Natural killer cell (primary cell): ENCODE results near the gene FMN1. TPM values are rescaled to one million over a fixed set of nuclear protein-coding genes. Genes with fewer than 3 reads are reported as not detected.

Experiments used
- ATAC-seq, 3 donors: fragments of 150-1000 bp in 2 of 3; fragments of 200-7000 bp in 1 of 3; cut with Tn5 transposase; 1 replicate in 1 of 3; 2 replicates in 2 of 3; pipeline ENCODE4 v1.10.0; 2021; ENCODE audit warnings: mild to moderate bottlenecking in 2 of 3, moderate library complexity in 2 of 3
- DNase-seq, 2 donors: peaks; one replicate each; pipeline versions ENCODE4 v3.0.0 to v3.0.0-alpha.2; 2013 to 2021; ENCODE audit warnings: mixed read lengths in 1 of 2
- H3K27ac ChIP-seq: one replicate; pipeline ENCODE4 v1.5.1; 2013; ENCODE audit warnings: mild to moderate bottlenecking, low read length
- H3K27me3 ChIP-seq: one replicate; pipeline ENCODE4 v1.6.1; 2013; ENCODE audit warnings: low read length; ENCODE audit not compliant: control insufficient read depth, insufficient read depth
- H3K36me3 ChIP-seq: one replicate; pipeline ENCODE4 v1.6.1; 2013; ENCODE audit warnings: low read length; ENCODE audit not compliant: control insufficient read depth, insufficient read depth
- H3K4me1 ChIP-seq: one replicate; pipeline ENCODE4 v1.6.1; 2013; ENCODE audit warnings: low read length; ENCODE audit not compliant: control insufficient read depth, insufficient read depth
- H3K4me3 ChIP-seq: one replicate; pipeline ENCODE4 v1.5.1; 2013; ENCODE audit warnings: low read length
- H3K9me3 ChIP-seq: one replicate; pipeline ENCODE4 v1.6.1; 2013; ENCODE audit warnings: low read length; ENCODE audit not compliant: control insufficient read depth, insufficient read depth
- H3K27ac Mint-ChIP-seq, 2 donors: one replicate each; pipeline ENCODE4 v1.8.0; 2022; ENCODE audit warnings: mild to moderate bottlenecking in 2 of 2, mixed read lengths in 2 of 2, moderate library complexity in 1 of 2
- H3K27me3 Mint-ChIP-seq, 2 donors: one replicate each; pipeline ENCODE4 v1.8.0; 2022; ENCODE audit warnings: low read depth in 2 of 2, mixed read lengths in 2 of 2
- H3K36me3 Mint-ChIP-seq: one replicate; pipeline ENCODE4 v1.8.0; 2022; ENCODE audit warnings: mixed read lengths
- H3K4me1 Mint-ChIP-seq, 2 donors: one replicate each; pipeline ENCODE4 v1.8.0; 2022; ENCODE audit warnings: mixed read lengths in 2 of 2
- H3K4me3 Mint-ChIP-seq: one replicate; pipeline ENCODE4 v1.8.0; 2022; ENCODE audit warnings: mild to moderate bottlenecking, moderate library complexity, mixed read lengths
- H3K9me3 Mint-ChIP-seq, 2 donors: one replicate each; pipeline ENCODE4 v1.8.0; 2022; ENCODE audit warnings: mixed read lengths in 2 of 2
- WGBS: methylation state at CpG from one replicate; pipeline ENCODE4 v1.1.7; 2013; ENCODE audit warnings: missing lambda C conversion rate; ENCODE audit not compliant: insufficient coverage; 5-methylcytosine and 5-hydroxymethylcytosine counted together
- intact Hi-C: fragments of 100-400 bp; cut with micrococcal nuclease; formaldehyde crosslinking; loops from one replicate; pipeline ENCODE4 v1.14.2; 2022
- total RNA-seq, 4 donors: library from RNA; stranded (reverse); fragments of 120-200 nt in 1 of 4; gene quantifications; one replicate each; pipeline versions ENCODE4 v1.2.3 to v1.2.4, GENCODE V29; 2013 to 2022
- TF ChIP-seq, protein P1 (sequence below): fragments of 200-600 bp; IDR thresholded peaks from one replicate; pipeline ENCODE4 v1.8.0; 2022; ENCODE audit warnings: antibody characterized with exemption

The FMN1 gene
- total RNA-seq, 3 donors from 2014 or later (not counting 1 experiment from before 2014, with no cell fraction given), result 2.0 to 19.2 (median 2.2) TPM

DNA sequence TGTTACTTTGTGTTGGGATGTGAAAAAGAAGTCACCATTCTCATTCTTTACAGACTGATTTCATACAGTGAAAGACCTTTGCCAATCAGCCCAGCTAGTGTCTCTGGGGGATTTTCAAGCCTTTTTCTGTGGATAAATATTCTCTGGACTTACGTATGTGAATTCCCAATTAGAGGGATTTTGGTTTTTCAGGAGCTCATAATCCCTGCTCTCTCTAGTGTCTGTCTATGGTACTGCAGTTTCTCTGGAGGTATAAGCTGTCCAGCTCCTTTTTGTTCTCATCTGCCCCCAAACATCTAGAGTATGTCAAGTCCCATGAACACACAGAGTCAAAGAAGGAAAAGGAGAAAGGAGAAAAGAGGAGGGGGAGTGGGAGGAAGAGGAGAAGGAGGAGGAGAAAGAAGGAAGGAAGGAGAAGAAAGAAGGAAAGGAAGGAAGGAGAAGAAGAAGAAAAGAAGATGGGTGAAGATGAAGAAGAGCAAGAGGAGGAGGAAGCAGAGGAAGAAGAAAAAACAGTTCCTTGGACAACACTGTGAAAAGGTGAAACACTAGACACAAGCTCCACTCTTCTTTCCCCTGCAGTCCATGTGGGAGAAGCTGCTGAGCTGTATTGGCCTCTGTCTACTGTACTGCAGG is 258.1 kb downstream of the FMN1 start:
- Mint-ChIP-seq H3K36me3 (peaks cover 5% of the 10 kb centered on the region), H3K4me1 (no peaks in the 10 kb centered on the region), H3K9me3 (no peaks in the 10 kb centered on the region), H3K27ac (no peak overlapping the region), H3K4me3 (no peak overlapping the region), H3K27me3 (peaks cover 15 to 33% of the 10 kb centered on the region in 2 donors)
- no peak for DNase-seq
- no peak for ATAC-seq
- intact Hi-C loops, result no loop called here
- Histone ChIP-seq H3K9me3 (peaks cover 4% of the 10 kb centered on the region), H3K27ac (no peak overlapping the region), H3K4me1 (no peaks in the 10 kb centered on the region), H3K36me3 (no peaks in the 10 kb centered on the region), H3K27me3 (peaks cover 3% of the 10 kb centered on the region), H3K4me3 (no peak overlapping the region)
- 71% methylated on average over 1 of the region's 1 CpG for WGBS
- TF ChIP-seq, protein P1, sequence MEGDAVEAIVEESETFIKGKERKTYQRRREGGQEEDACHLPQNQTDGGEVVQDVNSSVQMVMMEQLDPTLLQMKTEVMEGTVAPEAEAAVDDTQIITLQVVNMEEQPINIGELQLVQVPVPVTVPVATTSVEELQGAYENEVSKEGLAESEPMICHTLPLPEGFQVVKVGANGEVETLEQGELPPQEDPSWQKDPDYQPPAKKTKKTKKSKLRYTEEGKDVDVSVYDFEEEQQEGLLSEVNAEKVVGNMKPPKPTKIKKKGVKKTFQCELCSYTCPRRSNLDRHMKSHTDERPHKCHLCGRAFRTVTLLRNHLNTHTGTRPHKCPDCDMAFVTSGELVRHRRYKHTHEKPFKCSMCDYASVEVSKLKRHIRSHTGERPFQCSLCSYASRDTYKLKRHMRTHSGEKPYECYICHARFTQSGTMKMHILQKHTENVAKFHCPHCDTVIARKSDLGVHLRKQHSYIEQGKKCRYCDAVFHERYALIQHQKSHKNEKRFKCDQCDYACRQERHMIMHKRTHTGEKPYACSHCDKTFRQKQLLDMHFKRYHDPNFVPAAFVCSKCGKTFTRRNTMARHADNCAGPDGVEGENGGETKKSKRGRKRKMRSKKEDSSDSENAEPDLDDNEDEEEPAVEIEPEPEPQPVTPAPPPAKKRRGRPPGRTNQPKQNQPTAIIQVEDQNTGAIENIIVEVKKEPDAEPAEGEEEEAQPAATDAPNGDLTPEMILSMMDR, result no peak

DNA sequence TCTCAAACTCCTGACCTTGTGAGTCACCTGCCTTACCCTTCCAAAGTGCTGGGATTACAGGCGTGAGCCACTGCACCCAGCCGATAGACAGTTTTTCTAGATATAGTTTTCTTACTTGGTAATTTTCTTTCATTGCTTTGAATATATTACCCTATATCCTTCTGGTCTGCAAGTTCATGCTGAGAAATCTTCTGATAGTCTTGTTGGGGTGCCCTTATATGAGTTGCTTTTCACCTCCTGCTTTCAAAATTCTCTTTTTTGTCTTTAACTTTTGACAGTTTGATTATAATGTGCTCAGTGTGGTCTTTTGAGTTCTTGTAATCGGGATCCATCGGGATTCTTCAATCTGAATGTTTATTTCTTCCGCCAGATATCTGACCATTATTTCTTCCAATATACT is 259.4 kb downstream of the FMN1 start:
- H3K4me3 Mint-ChIP-seq, result no peak overlapping the region

GRCh38 chr15:32933236-32933635 is 261.3 kb downstream of the FMN1 start:
- no peak for DNase-seq
- H3K27ac ChIP-seq, result no peak overlapping the region
- Mint-ChIP-seq H3K27ac (no peak overlapping the region), H3K4me3 (no peak overlapping the region), H3K36me3 (peaks cover 5% of the 10 kb centered on the region), H3K9me3 (peaks cover 0 to 2% of the 10 kb centered on the region in 2 donors), H3K4me1 (no peaks in the 10 kb centered on the region), H3K27me3 (peaks cover 15 to 43% of the 10 kb centered on the region in 2 donors)
- TF ChIP-seq, protein P1, result no peak
- peaks cover 4% of the 10 kb centered on the region for H3K9me3 ChIP-seq
- intact Hi-C loops, result no loop called here
- 90% methylated on average over 1 of the region's 1 CpG for WGBS
- no peaks in the 10 kb centered on the region for H3K4me1 ChIP-seq
- H3K36me3 ChIP-seq, result no peaks in the 10 kb centered on the region
- no peaks in the 10 kb centered on the region for H3K27me3 ChIP-seq
- no peak for ATAC-seq
- H3K4me3 ChIP-seq, result no peak overlapping the region

More for the DNA sequence above, 259.4 kb downstream of the FMN1 start:
- Mint-ChIP-seq H3K27me3 (peaks cover 15 to 43% of the 10 kb centered on the region in 2 donors), H3K9me3 (no peaks in the 10 kb centered on the region), H3K4me1 (no peaks in the 10 kb centered on the region), H3K36me3 (peaks cover 5% of the 10 kb centered on the region), H3K27ac (no peak overlapping the region)
- intact Hi-C loops, result no loop called here
- H3K4me3 ChIP-seq, result no peak overlapping the region
- H3K27ac ChIP-seq, result no peak overlapping the region
- peaks cover 3% of the 10 kb centered on the region for H3K27me3 ChIP-seq
- H3K9me3 ChIP-seq, result peaks cover 4% of the 10 kb centered on the region
- TF ChIP-seq, protein P1, result no peak
- no peaks in the 10 kb centered on the region for H3K4me1 ChIP-seq
- ATAC-seq, result no peak
- WGBS, result 94% methylated on average over 3 of the region's 5 CpGs
- no peaks in the 10 kb centered on the region for H3K36me3 ChIP-seq
- no peak for DNase-seq

- no peak for ATAC-seq
- Mint-ChIP-seq H3K4me1 (no peaks in the 10 kb centered on the region), H3K4me3 (no peak overlapping the region), H3K9me3 (peaks cover 0 to 2% of the 10 kb centered on the region in 2 donors), H3K36me3 (no peaks in the 10 kb centered on the region), H3K27ac (no peak overlapping the region), H3K27me3 (peaks cover 4 to 32% of the 10 kb centered on the region in 2 donors)
- 78% methylated on average over 2 of the region's 3 CpGs for WGBS
- Histone ChIP-seq H3K9me3 (no peaks in the 10 kb centered on the region), H3K36me3 (no peaks in the 10 kb centered on the region), H3K4me1 (no peaks in the 10 kb centered on the region), H3K4me3 (no peak overlapping the region), H3K27me3 (no peaks in the 10 kb centered on the region), H3K27ac (no peak overlapping the region)
- intact Hi-C loops, result no loop called here
- TF ChIP-seq, protein P1, result no peak
- no peak for DNase-seq
These were observed 265.6 kb downstream of the FMN1 start for GRCh38 chr15:32928876-32929275.
